Neural cell (in vitro differentiated cells): ENCODE measurements around the gene MADCAM1. TPM values are rescaled to one million over a fixed set of nuclear protein-coding genes. Genes with fewer than 3 reads are reported as not detected.

Source experiments
- H2AFZ ChIP-seq: fragments of 200-600, 300-800 bp; sonication (generic), shearing (Covaris generic); 2 replicates; pipeline ENCODE4 v1.6.0; 2014; ENCODE audit warnings: low read depth, mild to moderate bottlenecking, antibody characterized with exemption, low read length, moderate library complexity
- H3F3A ChIP-seq: fragments of 200-600 bp; shearing (Covaris generic); 2 replicates; pipeline ENCODE4 v1.6.1; 2016; ENCODE audit warnings: mild to moderate bottlenecking, moderate library complexity, mixed read lengths, antibody characterized with exemption, low read length; ENCODE audit not compliant: insufficient read depth, poor library complexity, severe bottlenecking
- H3K27ac ChIP-seq: fragments of 200-600, 300-800 bp; sonication (generic), shearing (Covaris generic); 2 replicates; pipeline ENCODE4 v1.5.1; 2014; ENCODE audit warnings: mild to moderate bottlenecking, low read length, moderate library complexity
- H3K27me3 ChIP-seq: fragments of 300-800, 200-600 bp; sonication (generic), shearing (Covaris generic); 2 replicates; pipeline ENCODE4 v1.6.0; 2014; ENCODE audit warnings: mild to moderate bottlenecking, low read depth, low read length, moderate library complexity; ENCODE audit not compliant: insufficient read depth
- H3K36me3 ChIP-seq: fragments of 300-800, 200-600 bp; sonication (generic), shearing (Covaris generic); 2 replicates; pipeline ENCODE4 v1.5.1; 2014; ENCODE audit warnings: mild to moderate bottlenecking, antibody characterized with exemption, low read length, moderate library complexity; ENCODE audit not compliant: insufficient read depth
- H3K4me2 ChIP-seq: fragments of 300-800, 200-600 bp; sonication (generic), shearing (Covaris generic); 2 replicates; pipeline ENCODE4 v1.6.0; 2014; ENCODE audit warnings: mild to moderate bottlenecking, low read length
- H3K4me3 ChIP-seq: fragments of 300-800, 200-600 bp; sonication (generic), shearing (Covaris generic); 2 replicates; pipeline ENCODE4 v1.5.1; 2014; ENCODE audit warnings: mild to moderate bottlenecking, low read length, moderate library complexity
- H3K79me2 ChIP-seq: fragments of 200-600 bp; shearing (Covaris generic); replicated peaks from 2 replicates; pipeline ENCODE4 v1.6.0; 2014; ENCODE audit warnings: mild to moderate bottlenecking, low read length, moderate library complexity; ENCODE audit not compliant: insufficient read depth
- H3K9ac ChIP-seq: fragments of 300-800, 200-600 bp; sonication (generic), shearing (Covaris generic); 2 replicates; pipeline ENCODE4 v1.6.1; 2016; ENCODE audit warnings: mild to moderate bottlenecking, low read length, mixed read lengths
- H3K9me2 ChIP-seq: fragments of 200-600 bp; shearing (Covaris generic); 2 replicates; pipeline ENCODE4 v1.6.1; 2016; ENCODE audit warnings: mild to moderate bottlenecking, low read length, mixed read lengths; ENCODE audit not compliant: insufficient read depth
- H3K9me3 ChIP-seq: fragments of 200-600, 300-800 bp; sonication (generic), shearing (Covaris generic); 2 replicates; pipeline ENCODE4 v1.6.1; 2016; ENCODE audit warnings: mild to moderate bottlenecking, mixed run types, low read length, moderate library complexity, mixed read lengths
- H4K20me1 ChIP-seq: fragments of 200-600 bp; shearing (Covaris generic); 2 replicates; pipeline ENCODE4 v1.6.1; 2016; ENCODE audit warnings: mild to moderate bottlenecking, mixed run types; ENCODE audit not compliant: insufficient read depth
- CTCF ChIP-seq: fragments of 450-650 bp; IDR thresholded peaks from 2 replicates; pipeline ENCODE4 v1.5.1; 2014; ENCODE audit warnings: antibody characterized with exemption, mild to moderate bottlenecking, moderate library complexity; ENCODE audit not compliant: poor library complexity, severe bottlenecking
- MXI1 ChIP-seq: fragments of 450-650 bp; conservative IDR thresholded peaks from 2 replicates; pipeline ENCODE4 v1.6.1; 2014; ENCODE audit warnings: antibody characterized with exemption, mild to moderate bottlenecking; ENCODE audit not compliant: poor library complexity, severe bottlenecking
- RAD21 ChIP-seq: fragments of 450-650 bp; conservative IDR thresholded peaks from 2 replicates; pipeline ENCODE4 v1.6.1; 2014; ENCODE audit warnings: antibody characterized with exemption, mild to moderate bottlenecking, moderate library complexity
- REST ChIP-seq: IDR thresholded peaks from 2 replicates; pipeline ENCODE4 v1.6.1; 2012; ENCODE audit warnings: borderline replicate concordance
- SMC3 ChIP-seq: fragments of 450-650 bp; conservative IDR thresholded peaks from 2 replicates; pipeline ENCODE4 v1.6.1; 2014; ENCODE audit warnings: antibody characterized with exemption, mild to moderate bottlenecking, moderate library complexity; ENCODE audit not compliant: poor library complexity
- TAF1 ChIP-seq: IDR thresholded peaks from 2 replicates; pipeline ENCODE4 v1.6.1; 2012; ENCODE audit warnings: low read depth
- polyA plus RNA-seq: library from polyadenylated mRNA; depleted of rRNA; stranded (reverse); fragments of >200 nt; gene quantifications from 2 replicates; pipeline ENCODE4 v1.2.3, GENCODE V29; 2014

Gene MADCAM1
- polyA plus RNA-seq, 1 donor from 2014 or later: 1.0 TPM

- H2AFZ ChIP-seq: no peak overlapping the region
- H3K79me2 ChIP-seq: peaks cover 3% of the 10 kb centered on the region
- H3K27me3 ChIP-seq: no peaks in the 10 kb centered on the region
- TF ChIP-seq REST (no peak), SMC3 (no peak), RAD21 (no peak)
- no peaks in the 10 kb centered on the region for H3K9me2 ChIP-seq
- H3K27ac ChIP-seq: no peak overlapping the region
- no peaks in the 10 kb centered on the region for H3F3A ChIP-seq
- H3K36me3 ChIP-seq: peaks cover 5% of the 10 kb centered on the region
- no peak overlapping the region for H3K4me3 ChIP-seq
- H3K4me2 ChIP-seq: no peak overlapping the region
- H4K20me1 ChIP-seq: no peaks in the 10 kb centered on the region
- no peaks in the 10 kb centered on the region for H3K9me3 ChIP-seq
- no peak overlapping the region for H3K9ac ChIP-seq
Measured at GRCh38 chr19:455031-455705, 41.1 kb upstream of the MADCAM1 start.

- H2AFZ ChIP-seq: no peak overlapping the region
Measured at GRCh38 chr19:455851-456546, 40.3 kb upstream of the MADCAM1 start.

More at GRCh38 chr19:455851-456546, 40.3 kb upstream of the MADCAM1 start:
- Histone ChIP-seq H3K4me3 (no peak overlapping the region), H3K27me3 (no peaks in the 10 kb centered on the region), H3K9ac (no peak overlapping the region), H3K27ac (no peak overlapping the region), H3K9me3 (no peaks in the 10 kb centered on the region), H3K4me2 (no peak overlapping the region), H4K20me1 (no peaks in the 10 kb centered on the region), H3K36me3 (peaks cover 5% of the 10 kb centered on the region), H3K79me2 (peaks cover 3% of the 10 kb centered on the region), H3F3A (no peaks in the 10 kb centered on the region), H3K9me2 (no peaks in the 10 kb centered on the region)
- TF ChIP-seq SMC3 (no peak), MXI1 (no peak), TAF1 (no peak), RAD21 (no peak), CTCF (no peak)
